Hepatocyte (in vitro differentiated cells): ENCODE measurements around the gene TMEM232.

Experiments
- CTCF ChIP-seq: fragments of 200-600 bp; sonication (generic); IDR thresholded peaks from 2 replicates; pipeline ENCODE4 v1.5.1; 2016; ENCODE audit warnings: antibody characterized with exemption, mild to moderate bottlenecking; ENCODE audit not compliant: poor library complexity
- EZH2 ChIP-seq: fragments of 200-600 bp; sonication (generic); IDR thresholded peaks from 2 replicates; pipeline ENCODE4 v1.6.1; 2016; ENCODE audit warnings: antibody characterized with exemption, mild to moderate bottlenecking, borderline replicate concordance
- EZH2phosphoT487 ChIP-seq: fragments of 200-600 bp; sonication (generic); IDR thresholded peaks from one replicate; pipeline ENCODE4 v1.6.1; 2018; ENCODE audit warnings: antibody characterized with exemption, mild to moderate bottlenecking, low read depth, moderate library complexity; ENCODE audit not compliant: unreplicated experiment, severe bottlenecking

GRCh38 chr5:110401881-110402280 lies 324.6 kb downstream of the TMEM232 start:
- TF ChIP-seq CTCF (no peak), EZH2 (no peak), EZH2phosphoT487 (no peak)
